ENCODE measurements around the gene JUN. TPM values are rescaled to one million over a fixed set of nuclear protein-coding genes. Genes with fewer than 3 reads are reported as not detected.
A peak's percentile ranks its signal among the peaks of the same experiment; 100 is the strongest.

JUN gene
- polyA plus RNA-seq, result 114 and 124 TPM in 2 replicates
- polyA minus RNA-seq, result 159 and 198 TPM in 2 replicates

- Histone ChIP-seq H3K36me3 (ENCODE audit: insufficient read depth, low read length) (no peaks in the 10 kb centered on the region), H3K79me2 (replicated peaks; ENCODE audit: insufficient read depth, low read length) (peaks cover 22% of the 10 kb centered on the region), H3K9me3 (ENCODE audit: low read length) (no peaks in the 10 kb centered on the region), H3F3A (ENCODE audit: insufficient read depth, low read length, poor library complexity, severe bottlenecking) (no peaks in the 10 kb centered on the region), H3K27ac (ENCODE audit: low read length) (peak within 1 kb of the TSS; percentile 97), H3K4me2 (ENCODE audit: low read length) (peak within 1 kb of the TSS; percentile 73), H3K9ac (ENCODE audit: low read length) (peak within 1 kb of the TSS; percentile 99), H2AFZ (ENCODE audit: low read depth, low read length) (peak within 1 kb of the TSS; percentile 91), H3K4me3 (ENCODE audit: low read length) (peak within 1 kb of the TSS; percentile 93), H4K20me1 (ENCODE audit: insufficient read depth) (peaks cover 26% of the 10 kb centered on the region), H3K9me2 (ENCODE audit: insufficient read depth, low read length) (no peaks in the 10 kb centered on the region), H3K27me3 (ENCODE audit: insufficient read depth, low read depth, low read length) (no peaks in the 10 kb centered on the region)
- TF ChIP-seq TAF1 (IDR thresholded peaks at IDR 0.05; ENCODE audit: low read depth), result peak; percentile 87
- TF ChIP-seq MXI1 (conservative IDR thresholded peaks at IDR 0.05; ENCODE audit: poor library complexity, severe bottlenecking), result peak; percentile 47
- TF ChIP-seq RAD21 (conservative IDR thresholded peaks at IDR 0.05), result no peak
- TF ChIP-seq SMC3 (conservative IDR thresholded peaks at IDR 0.05; ENCODE audit: poor library complexity), result peak; percentile 23
- TF ChIP-seq EP300 (conservative IDR thresholded peaks at IDR 0.05; ENCODE audit: poor library complexity, severe bottlenecking), result peak; percentile 65
- peak; percentile 99 for TF ChIP-seq POLR2AphosphoS5 (IDR thresholded peaks at IDR 0.05)
- no peak for TF ChIP-seq EZH2 (IDR thresholded peaks at IDR 0.05; ENCODE audit: borderline replicate concordance, insufficient read depth, low read length, poor library complexity, severe bottlenecking)
- TF ChIP-seq, protein P1, sequence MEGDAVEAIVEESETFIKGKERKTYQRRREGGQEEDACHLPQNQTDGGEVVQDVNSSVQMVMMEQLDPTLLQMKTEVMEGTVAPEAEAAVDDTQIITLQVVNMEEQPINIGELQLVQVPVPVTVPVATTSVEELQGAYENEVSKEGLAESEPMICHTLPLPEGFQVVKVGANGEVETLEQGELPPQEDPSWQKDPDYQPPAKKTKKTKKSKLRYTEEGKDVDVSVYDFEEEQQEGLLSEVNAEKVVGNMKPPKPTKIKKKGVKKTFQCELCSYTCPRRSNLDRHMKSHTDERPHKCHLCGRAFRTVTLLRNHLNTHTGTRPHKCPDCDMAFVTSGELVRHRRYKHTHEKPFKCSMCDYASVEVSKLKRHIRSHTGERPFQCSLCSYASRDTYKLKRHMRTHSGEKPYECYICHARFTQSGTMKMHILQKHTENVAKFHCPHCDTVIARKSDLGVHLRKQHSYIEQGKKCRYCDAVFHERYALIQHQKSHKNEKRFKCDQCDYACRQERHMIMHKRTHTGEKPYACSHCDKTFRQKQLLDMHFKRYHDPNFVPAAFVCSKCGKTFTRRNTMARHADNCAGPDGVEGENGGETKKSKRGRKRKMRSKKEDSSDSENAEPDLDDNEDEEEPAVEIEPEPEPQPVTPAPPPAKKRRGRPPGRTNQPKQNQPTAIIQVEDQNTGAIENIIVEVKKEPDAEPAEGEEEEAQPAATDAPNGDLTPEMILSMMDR (IDR thresholded peaks at IDR 0.05; ENCODE audit: poor library complexity, severe bottlenecking), result no peak
- TF ChIP-seq REST (IDR thresholded peaks at IDR 0.05; ENCODE audit: borderline replicate concordance), result peak; percentile 6
Measured at GRCh38 chr1:58783993-58784757, at the start of gene JUN. JUN (minus strand) TSS chr1:58784047; CDS start chr1:58783070, 977 bp downstream.

DNA sequence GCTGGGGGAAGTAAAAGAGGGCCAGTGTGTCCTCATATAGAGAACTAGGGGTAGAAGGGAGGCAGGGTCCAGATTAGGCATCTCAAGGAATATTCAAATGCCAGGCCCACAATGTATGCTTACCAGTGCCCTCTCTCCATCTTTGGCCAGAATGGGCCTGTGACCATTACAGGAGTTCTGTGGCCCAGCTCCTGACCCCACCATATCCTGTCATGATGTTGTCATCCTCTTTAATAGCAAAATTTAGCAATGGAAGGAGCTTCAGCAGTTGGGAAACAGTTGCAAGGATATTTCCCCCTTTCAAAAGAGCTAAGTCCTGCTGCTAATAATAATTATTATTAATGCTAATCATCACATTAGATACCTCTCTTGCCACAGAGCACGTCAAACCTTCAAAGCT lies 49.3 kb upstream of the JUN start:
- no peak overlapping the region for H3K4me3 ChIP-seq (ENCODE audit: low read length)

More for the DNA sequence above, 49.3 kb upstream of the JUN start:
- no peak for TF ChIP-seq POLR2AphosphoS5 (IDR thresholded peaks at IDR 0.05)
- no peak for TF ChIP-seq MXI1 (conservative IDR thresholded peaks at IDR 0.05; ENCODE audit: poor library complexity, severe bottlenecking)
- TF ChIP-seq TAF1 (IDR thresholded peaks at IDR 0.05; ENCODE audit: low read depth), result no peak
- TF ChIP-seq SMC3 (conservative IDR thresholded peaks at IDR 0.05; ENCODE audit: poor library complexity), result no peak
- no peak for TF ChIP-seq EZH2 (IDR thresholded peaks at IDR 0.05; ENCODE audit: borderline replicate concordance, insufficient read depth, low read length, poor library complexity, severe bottlenecking)
- TF ChIP-seq, protein P1 (IDR thresholded peaks at IDR 0.05; ENCODE audit: poor library complexity, severe bottlenecking), result no peak
- Histone ChIP-seq H3F3A (ENCODE audit: insufficient read depth, low read length, poor library complexity, severe bottlenecking) (no peaks in the 10 kb centered on the region), H3K9ac (ENCODE audit: low read length) (no peak overlapping the region), H4K20me1 (ENCODE audit: insufficient read depth) (no peaks in the 10 kb centered on the region), H3K79me2 (replicated peaks; ENCODE audit: insufficient read depth, low read length) (no peaks in the 10 kb centered on the region), H3K36me3 (ENCODE audit: insufficient read depth, low read length) (no peaks in the 10 kb centered on the region), H3K27ac (ENCODE audit: low read length) (no peak overlapping the region), H3K4me2 (ENCODE audit: low read length) (no peak overlapping the region), H2AFZ (ENCODE audit: low read depth, low read length) (no peak overlapping the region), H3K9me3 (ENCODE audit: low read length) (peaks cover 6% of the 10 kb centered on the region), H3K9me2 (ENCODE audit: insufficient read depth, low read length) (no peaks in the 10 kb centered on the region), H3K27me3 (ENCODE audit: insufficient read depth, low read depth, low read length) (no peaks in the 10 kb centered on the region)

All from neural cell (in vitro differentiated cells).